Measurements from ENCODE around the gene CYB561A3.

Gene CYB561A3

DNA sequence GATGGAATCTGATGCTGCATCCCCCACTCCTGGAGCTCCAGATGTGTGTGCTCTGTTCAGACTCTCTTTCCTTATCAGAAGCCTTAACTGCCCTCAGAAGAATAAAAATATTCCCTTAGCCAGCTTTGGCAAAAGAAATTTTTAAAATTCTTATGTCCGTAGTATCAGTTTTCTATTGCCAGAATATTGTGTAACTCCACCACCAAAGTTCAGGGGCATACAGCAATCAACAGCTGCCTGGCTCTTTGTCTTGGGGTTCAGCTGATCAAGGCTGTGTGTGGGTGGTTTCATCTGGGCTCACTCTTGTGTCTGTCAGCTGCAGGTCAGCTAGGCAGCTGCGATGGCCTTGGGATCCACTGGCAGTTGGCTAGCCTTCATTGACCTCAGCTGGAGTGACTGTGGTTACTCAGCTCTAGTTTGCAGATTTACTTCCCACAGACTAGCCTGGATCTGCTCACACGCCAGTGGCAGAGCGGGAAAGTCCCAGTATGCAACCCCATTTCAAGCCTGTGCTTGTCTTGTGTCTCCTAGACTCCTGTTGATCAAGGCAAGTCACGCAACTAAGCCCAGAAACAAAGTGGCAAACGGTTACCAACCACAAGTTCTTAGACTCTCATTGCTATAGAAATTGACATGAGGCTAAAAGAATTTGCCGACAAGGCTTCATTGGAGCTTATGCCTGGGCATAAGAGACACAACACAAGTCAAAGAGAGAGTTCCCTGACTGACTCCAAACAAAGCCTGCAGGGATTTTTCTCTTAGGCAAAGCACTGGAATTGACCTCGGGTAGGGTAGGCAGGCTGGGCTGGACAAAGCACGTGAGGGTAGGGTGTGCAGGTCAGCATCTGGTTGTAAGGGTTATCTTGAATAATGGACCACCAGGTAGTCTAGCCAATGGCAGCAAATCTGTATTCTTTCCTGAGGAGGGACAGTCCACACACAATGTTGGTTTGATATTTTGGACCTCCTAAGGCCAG is 8.0 kb upstream of the CYB561A3 start:
- DNase-seq (ENCODE audit: low read depth): no peak

DNA sequence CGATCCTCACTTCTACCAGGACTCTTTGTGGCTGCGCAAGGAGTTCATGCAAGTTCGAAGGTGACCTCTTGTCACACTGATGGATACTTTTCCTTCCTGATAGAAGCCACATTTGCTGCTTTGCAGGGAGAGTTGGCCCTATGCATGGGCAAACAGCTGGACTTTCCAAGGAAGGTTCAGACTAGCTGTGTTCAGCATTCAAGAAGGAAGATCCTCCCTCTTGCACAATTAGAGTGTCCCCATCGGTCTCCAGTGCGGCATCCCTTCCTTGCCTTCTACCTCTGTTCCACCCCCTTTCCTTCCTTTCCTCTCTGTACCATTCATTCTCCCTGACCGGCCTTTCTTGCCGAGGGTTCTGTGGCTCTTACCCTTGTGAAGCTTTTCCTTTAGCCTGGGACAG is 7.0 kb upstream of the CYB561A3 start:
- no peak for DNase-seq (ENCODE audit: low read depth)

DNA sequence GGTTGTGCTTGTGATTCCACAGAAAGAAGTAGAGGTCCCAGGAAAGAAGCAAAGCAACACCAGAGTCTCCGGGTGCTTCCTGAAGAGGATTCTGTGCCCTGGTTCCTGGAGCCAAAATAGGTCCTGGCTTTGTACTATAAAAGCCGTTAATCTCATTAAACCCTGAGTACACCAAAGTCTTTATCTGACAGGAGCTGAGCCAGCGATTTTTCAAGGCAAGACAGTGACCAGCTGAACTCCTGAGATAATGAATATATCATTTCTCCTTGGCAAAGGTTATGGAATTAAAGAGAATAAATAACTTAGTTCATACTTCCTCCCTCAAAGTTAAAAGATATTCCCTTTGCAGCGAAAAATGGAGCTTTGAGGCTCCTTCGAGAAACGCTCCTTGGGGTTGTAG is 5.7 kb upstream of the CYB561A3 start:
- DNase-seq (ENCODE audit: low read depth): no peak

DNA sequence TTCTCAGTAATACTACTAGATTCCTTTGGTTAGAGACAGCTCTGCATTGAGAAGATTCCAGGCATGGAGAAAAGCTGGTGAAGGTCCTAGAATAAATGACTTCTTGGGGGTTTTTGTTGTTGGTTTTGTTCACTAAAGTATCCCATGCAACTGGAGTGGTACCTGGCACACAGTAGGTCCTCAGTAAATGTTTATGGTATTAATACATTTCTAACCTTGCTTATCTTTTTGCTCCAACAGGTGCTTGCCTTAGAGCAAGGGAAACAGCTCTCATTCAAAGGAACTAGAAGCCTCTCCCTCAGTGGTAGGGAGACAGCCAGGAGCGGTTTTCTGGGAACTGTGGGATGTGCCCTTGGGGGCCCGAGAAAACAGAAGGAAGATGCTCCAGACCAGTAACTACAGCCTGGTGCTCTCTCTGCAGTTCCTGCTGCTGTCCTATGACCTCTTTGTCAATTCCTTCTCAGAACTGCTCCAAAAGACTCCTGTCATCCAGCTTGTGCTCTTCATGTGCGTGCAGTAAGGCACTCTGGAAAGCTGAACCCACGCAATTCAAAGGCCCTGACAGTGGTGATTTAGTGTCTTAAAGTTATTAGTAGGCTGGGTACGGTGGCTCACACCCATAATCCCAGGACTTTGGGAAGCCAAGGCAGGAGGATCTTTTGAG is 2.5 kb upstream of the CYB561A3 start:
- no peak for DNase-seq (ENCODE audit: low read depth)

DNA sequence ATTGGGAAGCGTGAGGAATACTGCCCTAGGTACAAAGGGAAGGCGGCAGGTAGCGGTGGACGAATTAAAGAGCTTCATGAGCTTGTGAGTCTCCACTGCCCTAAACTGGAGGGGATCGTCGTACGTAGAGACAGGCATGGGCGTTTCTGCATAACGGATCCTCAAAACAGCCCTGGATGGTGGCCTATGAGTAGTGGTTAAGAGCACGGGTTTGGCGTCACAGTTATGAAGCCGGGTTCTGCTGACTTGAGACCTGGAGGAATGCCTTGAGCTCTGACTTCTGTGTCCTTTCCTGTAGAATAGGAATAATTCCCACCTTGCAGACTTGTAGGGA is 827 bp upstream of the CYB561A3 start:
- DNase-seq (ENCODE audit: low read depth): peak; percentile 58

DNA sequence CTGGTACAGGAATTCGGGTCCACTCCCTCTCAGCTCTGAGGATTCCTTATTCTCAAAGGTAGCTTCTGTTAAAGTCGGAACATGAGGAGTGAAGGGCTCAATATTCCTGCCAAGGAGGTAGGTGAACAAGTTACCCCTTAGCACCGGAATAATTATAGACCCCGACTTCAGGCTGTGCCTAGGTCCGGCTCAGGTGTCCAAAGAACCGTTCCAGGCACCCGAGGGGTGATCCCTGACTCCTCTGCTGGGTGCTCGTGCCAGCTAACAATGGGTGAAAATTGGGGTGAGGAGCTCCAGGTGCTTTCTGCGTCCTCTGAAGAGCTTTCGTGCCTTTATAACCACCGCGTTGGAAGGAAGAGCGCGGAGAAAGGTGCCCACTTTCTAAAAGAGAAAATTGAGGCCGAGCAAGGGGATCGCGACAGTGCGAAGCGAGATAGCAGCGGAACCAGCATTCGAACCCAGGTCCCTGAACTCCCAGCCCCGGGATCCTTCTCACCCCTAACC is 393 bp downstream of the CYB561A3 start:
- no peak for DNase-seq (ENCODE audit: low read depth)

DNA sequence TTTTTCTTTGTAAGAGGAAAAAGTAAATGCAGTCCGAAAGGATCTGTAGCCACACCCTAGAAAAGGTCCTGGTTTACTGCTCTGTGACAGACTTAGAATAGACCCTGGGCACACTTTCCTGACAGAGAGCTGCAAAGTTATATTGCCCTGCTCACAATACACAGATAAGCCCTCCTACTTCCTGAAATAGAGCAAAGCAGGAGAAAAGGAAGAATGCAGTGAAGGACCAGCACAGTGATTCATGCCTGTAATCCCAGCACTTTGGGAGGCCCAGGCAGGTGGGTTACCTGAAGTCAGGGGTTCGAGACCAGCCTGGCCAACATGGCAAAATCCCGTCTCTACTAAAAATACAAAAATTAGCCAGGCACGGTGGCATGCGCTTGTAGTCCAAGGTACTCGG is 2.2 kb downstream of the CYB561A3 start:
- no peak for DNase-seq (ENCODE audit: low read depth)

DNA sequence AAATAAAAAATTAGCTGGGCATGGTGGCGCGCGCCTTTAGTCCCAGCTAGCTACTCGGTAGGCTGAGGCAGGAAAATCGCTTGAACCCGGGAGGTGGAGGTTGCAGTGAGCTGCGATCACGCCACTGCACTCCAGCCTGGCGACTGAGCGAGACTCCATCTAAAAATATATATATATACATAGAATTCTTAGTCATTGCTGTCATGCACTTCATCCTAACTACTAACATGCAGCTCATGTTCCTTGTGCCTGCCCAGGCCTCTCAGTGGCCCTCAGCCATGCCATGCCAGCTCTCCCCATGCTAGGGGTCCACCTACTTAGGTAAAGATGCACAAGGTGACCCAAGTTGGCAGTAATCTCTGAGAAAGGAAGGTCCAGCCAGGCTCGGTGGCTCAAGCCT is 3.1 kb downstream of the CYB561A3 start:
- DNase-seq (ENCODE audit: low read depth): no peak

DNA sequence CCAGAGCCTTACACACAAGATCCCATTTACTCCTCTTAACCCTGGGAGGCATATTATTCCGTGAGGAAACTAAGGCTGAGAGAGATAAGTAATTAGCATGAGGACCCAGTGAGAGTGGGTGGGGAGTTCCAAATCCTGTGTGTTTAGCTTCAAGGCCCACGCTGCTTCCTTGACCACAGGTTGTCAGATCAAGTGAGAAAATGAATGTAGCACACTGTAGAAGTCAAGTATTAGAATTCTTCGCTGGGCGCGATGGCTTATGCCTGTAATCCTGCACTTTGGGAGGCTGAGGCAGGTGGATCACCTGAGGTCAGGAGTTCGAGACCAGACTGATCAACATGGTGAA is 3.8 kb downstream of the CYB561A3 start:
- DNase-seq (ENCODE audit: low read depth): no peak

DNA sequence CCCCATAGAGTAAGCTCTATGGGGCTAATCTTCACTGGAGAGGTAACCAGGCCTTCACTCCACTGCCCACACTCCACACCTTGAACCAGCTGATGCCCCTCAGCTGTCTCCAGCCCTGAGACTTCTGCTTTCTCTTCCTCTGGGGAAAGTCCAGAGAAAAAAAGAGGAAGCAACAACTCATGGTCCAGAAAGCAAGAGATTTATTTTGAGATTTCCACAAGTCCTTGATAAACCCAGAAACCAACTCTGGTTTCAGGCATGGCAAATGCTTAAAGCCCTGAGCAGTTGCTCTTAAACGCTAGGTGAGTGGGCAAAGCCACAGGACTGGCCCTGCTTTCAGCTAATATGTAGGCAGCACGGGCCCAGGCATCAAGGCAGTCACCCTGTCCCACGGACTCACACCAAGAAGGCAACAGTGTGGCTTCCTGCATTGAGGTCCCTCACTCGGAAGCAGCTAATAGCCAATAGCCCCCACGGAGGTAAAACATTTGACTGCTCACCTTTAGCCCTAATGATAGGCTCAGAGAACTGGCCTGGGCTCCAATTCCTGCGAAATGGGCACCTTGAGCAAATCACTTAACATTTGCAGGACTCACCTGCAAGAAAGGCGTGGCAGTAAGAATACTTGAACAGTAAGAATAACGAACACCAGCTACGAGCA is 4.3 kb downstream of the CYB561A3 start:
- DNase-seq (ENCODE audit: low read depth): no peak

DNA sequence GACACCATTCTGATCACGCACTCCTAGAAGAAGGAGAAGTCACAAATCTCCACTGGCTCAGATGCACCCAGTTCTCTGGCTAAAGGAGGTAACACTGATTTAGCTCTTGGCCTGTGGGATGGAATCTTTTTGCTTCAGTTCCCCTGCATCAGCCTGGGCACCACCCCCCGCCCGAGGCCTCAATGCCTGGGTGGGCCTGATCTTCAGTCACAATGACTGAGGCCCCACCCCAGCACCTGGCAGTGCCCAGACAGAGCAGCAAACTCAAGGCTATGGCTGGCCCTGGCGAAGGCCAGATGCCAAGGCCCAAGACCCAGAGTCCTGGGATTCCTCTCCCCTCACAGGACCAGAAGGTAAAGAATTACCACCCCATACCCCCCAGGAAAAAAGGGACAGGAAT is 5.0 kb downstream of the CYB561A3 start:
- DNase-seq (ENCODE audit: low read depth): no peak

DNA sequence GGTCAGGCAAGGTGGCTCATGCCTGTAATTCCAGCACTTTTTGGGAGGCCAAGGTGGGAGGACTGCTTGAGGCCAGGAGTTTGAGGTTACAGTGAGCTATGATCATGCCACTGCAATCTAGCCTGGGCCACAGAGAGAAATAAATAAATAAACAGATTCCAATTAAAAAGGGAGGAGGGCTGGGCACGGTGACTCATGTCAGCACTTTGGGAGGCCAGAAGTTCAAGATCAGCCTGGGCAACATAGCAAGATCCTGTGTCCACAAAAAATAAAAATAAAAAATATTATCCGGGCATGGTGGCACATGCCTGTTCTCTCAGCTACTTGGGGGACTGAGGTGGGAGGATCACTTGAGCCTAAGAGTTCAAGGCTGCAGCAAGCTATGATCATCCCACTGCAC is 7.5 kb downstream of the CYB561A3 start:
- DNase-seq (ENCODE audit: low read depth): peak; percentile 17

DNA sequence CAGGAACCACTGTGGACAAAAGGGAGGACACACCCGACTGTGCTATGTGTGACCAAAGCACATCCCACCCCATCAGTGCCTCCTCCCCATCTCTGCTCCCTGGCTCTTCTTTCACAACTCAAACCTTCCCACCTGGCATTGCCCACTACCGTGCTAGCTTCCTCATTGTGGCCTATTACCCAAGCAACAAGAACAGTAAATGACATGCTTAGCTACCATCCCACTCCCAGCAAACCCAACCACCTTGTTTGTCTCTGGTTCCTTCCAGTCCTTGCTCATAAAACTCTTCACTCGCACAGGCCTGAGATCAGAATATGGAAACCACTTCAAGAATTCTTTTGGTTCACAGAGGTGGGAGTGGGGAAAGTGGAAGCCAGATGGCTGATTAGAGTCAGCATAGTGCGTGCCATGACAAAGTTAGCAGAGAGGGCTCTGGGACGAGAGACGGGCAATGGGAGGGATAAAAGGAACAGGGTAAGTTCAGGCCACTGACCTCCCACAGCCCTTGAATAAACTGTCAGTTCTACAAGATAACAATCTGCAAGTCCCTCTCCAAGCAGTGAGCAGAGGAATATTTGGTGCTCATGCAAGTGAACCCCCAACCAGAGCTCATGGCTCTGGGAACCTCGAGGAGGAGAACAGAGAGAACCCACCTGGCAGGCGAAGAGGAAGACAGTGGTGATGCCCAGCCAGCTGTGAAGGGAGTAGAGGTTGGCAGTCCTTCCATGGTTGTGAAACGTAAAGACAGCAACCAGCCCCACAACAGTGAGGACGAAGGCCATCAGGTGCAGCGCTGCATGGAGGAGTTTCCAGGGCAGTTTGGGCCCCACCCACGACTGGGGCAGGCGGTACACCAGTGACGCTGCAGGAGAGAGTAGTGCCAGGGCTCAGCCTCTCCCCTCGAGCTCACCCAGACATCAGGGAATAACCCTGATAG is 8.3 kb downstream of the CYB561A3 start:
- no peak for DNase-seq (ENCODE audit: low read depth)

DNA sequence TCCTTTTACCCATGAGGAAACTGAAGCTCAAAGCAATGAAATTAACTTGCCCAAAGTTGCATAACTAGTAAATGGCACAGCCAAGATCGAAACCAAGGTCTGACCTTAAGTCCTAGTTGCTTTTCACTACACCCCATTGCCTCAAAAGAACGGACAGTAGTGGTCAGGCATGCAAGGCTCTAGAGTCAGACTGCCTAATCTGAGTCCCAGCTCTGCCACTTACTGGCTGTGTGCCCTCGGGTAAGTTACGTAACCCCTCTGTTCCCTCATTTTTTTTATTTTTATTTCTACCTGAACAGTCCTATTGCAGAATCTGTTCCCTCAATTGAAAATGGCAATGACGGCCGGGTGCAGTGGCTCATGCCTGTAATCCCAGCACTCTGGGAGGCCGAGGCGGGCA is 9.6 kb downstream of the CYB561A3 start:
- DNase-seq (ENCODE audit: low read depth): no peak

DNA sequence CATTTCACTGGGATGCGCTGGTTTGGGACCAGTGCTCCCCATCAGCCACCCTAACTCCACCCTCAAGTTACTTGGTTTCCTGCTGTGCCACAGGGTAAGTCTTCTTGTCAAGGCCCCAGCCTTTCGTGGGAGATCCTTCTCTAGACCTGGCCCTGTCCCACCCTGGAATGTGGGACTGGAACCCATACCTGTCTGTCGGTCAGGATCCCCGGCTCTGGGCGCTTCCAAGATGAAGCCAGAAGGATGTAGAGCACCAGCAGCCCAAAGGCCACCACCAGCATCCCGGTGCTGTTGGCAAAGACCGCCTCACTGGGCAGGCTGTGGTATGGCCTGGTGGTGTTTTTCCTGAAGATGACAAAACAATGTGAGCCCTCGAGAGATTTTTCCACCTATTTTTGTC is 10.9 kb downstream of the CYB561A3 start:
- no peak for DNase-seq (ENCODE audit: low read depth)

DNA sequence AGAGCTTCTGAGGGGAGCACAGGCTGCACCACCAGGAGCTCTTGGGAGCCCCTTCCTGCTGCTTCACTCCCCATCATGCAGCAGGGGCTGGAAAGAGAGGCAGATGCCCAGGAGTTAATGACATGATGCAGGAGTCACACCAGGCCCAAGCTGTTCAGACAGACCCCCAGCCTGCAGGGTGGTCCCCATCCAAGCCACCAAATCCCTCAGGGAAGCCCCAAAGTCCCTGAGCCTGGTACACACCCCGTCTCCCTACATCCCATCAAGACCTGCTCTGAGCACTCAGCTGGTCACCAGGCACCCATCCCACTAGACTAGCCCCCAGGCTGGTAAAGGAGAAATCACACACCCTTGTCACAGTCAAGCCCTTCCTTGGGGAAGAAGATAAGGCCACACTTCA is 11.3 kb downstream of the CYB561A3 start:
- no peak for DNase-seq (ENCODE audit: low read depth)

DNA sequence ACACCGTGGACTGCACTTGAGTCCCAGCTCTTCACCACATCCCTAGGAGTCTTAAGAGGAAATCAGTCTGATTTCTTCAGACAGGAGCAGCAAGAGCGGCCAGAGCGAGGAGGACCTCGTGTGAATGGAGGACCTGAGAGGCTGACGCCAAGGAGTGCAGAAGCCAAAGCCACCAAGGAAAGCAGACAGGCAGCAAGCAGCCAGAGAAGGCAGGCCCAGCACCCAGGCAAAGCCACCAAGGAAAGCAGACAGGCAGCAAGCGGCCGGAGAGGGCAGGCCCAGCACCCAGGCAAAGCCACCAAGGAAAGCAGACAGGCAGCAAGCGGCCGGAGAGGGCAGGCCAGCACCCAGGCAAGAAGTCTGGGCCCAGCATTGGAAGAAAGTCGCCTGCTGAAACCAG is 11.8 kb downstream of the CYB561A3 start:
- DNase-seq (ENCODE audit: low read depth): no peak

DNA sequence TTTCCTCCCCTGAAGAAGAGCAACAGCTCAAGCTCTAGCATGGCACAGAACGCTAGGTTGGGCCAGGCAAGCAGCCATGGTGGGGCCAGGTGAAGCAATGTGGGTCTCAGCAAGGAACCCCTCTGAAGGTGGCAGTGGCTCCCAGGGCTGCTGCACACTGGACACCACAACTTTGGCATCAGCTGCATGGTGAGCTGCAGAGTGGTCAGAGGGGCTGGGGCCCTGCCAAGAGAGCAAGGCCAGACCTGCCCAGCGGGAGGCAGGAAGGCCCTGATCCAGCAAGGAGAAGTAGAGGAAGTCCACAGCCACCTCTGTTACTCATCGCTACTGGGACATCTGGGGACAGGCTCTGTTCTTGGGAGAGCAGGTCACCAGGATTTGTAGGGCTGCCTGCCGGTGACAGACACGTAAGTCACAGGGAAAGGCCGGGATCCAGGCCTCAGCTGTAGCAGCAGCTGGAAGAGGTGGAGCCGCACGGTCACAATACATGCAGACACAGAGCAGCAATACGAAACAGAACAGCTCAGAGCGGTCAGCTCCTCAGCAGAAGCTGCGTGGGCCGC is 12.4 kb downstream of the CYB561A3 start:
- no peak for DNase-seq (ENCODE audit: low read depth)

DNA sequence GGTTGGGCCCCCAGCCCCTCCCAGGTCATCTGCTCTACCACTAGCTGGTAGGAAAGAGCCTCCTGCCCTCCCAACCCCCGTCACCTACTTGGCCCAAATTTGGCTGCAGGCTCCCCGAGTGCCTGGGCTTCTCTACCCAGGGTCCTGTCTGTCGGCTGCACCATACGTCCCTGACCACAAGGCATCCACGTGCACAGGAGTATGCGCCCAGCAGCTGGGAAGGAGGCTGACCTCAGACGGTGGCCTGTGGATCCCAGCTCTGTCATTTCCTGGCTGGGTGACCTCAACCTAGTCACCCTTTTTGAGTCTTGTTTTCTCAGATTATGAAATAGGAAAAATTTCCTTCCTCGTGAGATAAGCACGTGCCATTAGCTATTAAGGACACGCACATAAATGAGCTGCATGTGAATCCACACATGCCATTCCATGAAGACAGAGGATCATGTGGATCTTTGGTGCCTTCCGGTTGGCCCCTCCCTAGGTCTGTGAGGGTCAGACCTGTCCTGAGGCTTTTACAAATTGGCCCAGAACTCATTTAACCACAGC is 13.7 kb downstream of the CYB561A3 start:
- DNase-seq (ENCODE audit: low read depth): peak; percentile 19

DNA sequence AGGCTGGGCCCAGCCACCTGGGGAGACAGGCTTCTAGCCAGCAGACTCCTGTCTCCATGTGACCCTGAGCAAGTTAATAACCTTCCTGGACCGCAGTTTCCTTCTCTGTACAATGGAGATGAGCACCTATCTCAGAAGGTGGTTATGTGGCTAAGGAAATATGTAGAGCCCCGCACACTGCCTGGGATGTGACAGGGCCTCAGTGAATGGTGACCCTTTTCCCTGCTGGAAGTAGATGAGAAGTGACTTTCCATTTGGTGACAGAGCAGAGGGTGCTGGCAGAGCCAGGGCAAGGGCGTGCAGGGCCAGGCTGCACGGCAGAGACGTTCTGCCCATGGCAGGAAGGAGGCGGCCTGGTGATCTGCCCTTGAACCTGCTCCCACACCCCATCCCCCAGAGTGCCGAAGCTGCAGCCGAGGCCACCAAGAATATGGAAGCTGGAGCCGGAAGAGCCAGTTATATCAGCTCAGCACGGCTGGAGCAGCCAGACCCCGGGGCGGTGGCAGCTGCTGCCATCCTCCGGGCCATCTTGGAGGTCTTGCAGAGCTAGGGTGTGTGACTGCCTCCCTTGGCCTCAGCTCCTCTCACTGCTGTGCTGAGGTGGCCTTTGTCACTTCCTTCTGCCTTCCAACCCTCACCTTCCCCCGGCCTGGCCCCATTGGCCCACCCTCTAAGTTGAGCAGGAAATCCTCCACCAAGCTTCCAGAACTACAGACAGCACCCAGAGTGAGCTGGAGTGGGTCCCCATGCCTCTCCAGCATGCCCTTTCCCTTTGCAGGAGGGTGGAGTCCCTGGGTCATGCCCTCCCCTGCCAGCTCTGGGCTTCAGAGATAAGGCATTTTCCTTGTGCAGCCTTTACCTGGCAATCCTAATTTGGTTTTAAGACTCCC is 15.5 kb downstream of the CYB561A3 start:
- DNase-seq (ENCODE audit: low read depth): no peak
